Astrocyte (in vitro differentiated cells and primary cell): ENCODE results near the gene ALPI. TPM values are rescaled to one million over a fixed set of nuclear protein-coding genes. Genes with fewer than 3 reads are reported as not detected.

Source experiments
- DNase-seq: peaks from one replicate; pipeline ENCODE4 v3.0.0-alpha.2; 2010; ENCODE audit warnings: low read depth
- FAIRE-seq: peaks from 2 replicates; lab custom pipeline; 2011; peaks lifted over from hg19 to GRCh38; lab: Jason Lieb, UNC
- H2AFZ ChIP-seq: 2 replicates; pipeline ENCODE4 v1.6.0; 2012; ENCODE audit warnings: low read depth, low read length, inconsistent platforms
- H3K27ac ChIP-seq: 2 replicates; pipeline ENCODE4 v1.5.1; 2011; ENCODE audit warnings: low read depth, low read length, inconsistent platforms
- H3K27me3 ChIP-seq: 2 replicates; pipeline ENCODE4 v1.6.0; 2011; ENCODE audit warnings: low read length, inconsistent platforms; ENCODE audit not compliant: insufficient read depth
- H3K36me3 ChIP-seq: 2 replicates; pipeline ENCODE4 v1.5.1; 2011; ENCODE audit warnings: low read length, inconsistent platforms; ENCODE audit not compliant: insufficient read depth
- H3K4me1 ChIP-seq: 2 replicates; pipeline ENCODE4 v1.5.1; 2011; ENCODE audit warnings: low read length, inconsistent platforms; ENCODE audit not compliant: insufficient read depth
- H3K4me2 ChIP-seq: 2 replicates; pipeline ENCODE4 v1.6.0; 2012; ENCODE audit warnings: low read length, inconsistent platforms
- H3K4me3 ChIP-seq: 2 replicates; pipeline ENCODE4 v1.5.1; 2011; ENCODE audit warnings: low read depth, mild to moderate bottlenecking, low read length, inconsistent platforms; ENCODE audit not compliant: insufficient read depth
- H3K79me2 ChIP-seq: 2 replicates; pipeline ENCODE4 v1.6.0; 2012; ENCODE audit warnings: mild to moderate bottlenecking, low read length, inconsistent platforms; ENCODE audit not compliant: insufficient read depth
- H3K9ac ChIP-seq: 2 replicates; pipeline ENCODE4 v1.6.0; 2012; ENCODE audit warnings: mild to moderate bottlenecking, low read length, inconsistent platforms
- H3K9me3 ChIP-seq: 2 replicates; pipeline ENCODE4 v1.5.1; 2012; ENCODE audit warnings: low read depth, mild to moderate bottlenecking, low read length, inconsistent platforms; ENCODE audit not compliant: insufficient read depth
- H4K20me1 ChIP-seq: 2 replicates; pipeline ENCODE4 v1.6.0; 2012; ENCODE audit warnings: low read length, inconsistent platforms; ENCODE audit not compliant: insufficient read depth
- H3K27ac Mint-ChIP-seq: one replicate; pipeline ENCODE4 v1.8.0; 2021; ENCODE audit warnings: mild to moderate bottlenecking, mixed read lengths; ENCODE audit not compliant: unreplicated experiment
- H3K27me3 Mint-ChIP-seq: one replicate; pipeline ENCODE4 v1.8.0; 2021; ENCODE audit warnings: low read depth, mixed read lengths; ENCODE audit not compliant: unreplicated experiment
- H3K36me3 Mint-ChIP-seq: one replicate; pipeline ENCODE4 v1.8.0; 2021; ENCODE audit warnings: low read depth, mixed read lengths; ENCODE audit not compliant: unreplicated experiment
- H3K4me1 Mint-ChIP-seq: one replicate; pipeline ENCODE4 v1.8.0; 2021; ENCODE audit warnings: low read depth, mixed read lengths; ENCODE audit not compliant: unreplicated experiment
- H3K4me3 Mint-ChIP-seq: one replicate; pipeline ENCODE4 v1.8.0; 2021; ENCODE audit warnings: mild to moderate bottlenecking, moderate library complexity, mixed read lengths; ENCODE audit not compliant: unreplicated experiment
- H3K9me3 Mint-ChIP-seq: one replicate; pipeline ENCODE4 v1.8.0; 2021; ENCODE audit warnings: mild to moderate bottlenecking, mixed read lengths; ENCODE audit not compliant: unreplicated experiment
- EZH2 ChIP-seq: IDR thresholded peaks from 2 replicates; pipeline ENCODE4 v1.6.1; 2012; ENCODE audit warnings: mild to moderate bottlenecking, low read length, inconsistent platforms; ENCODE audit not compliant: insufficient read depth
- total RNA-seq: library from RNA; stranded (reverse); gene quantifications from 2 replicates; pipeline ENCODE4 v1.2.1, GENCODE V29; 2021
- TF ChIP-seq, protein P1 (sequence below): IDR thresholded peaks from 2 replicates; pipeline ENCODE4 v1.5.1; 2011; ENCODE audit warnings: low read depth, mild to moderate bottlenecking, inconsistent platforms, low read length, moderate library complexity; ENCODE audit not compliant: insufficient read depth

ALPI gene
- total RNA-seq, 1 donor from 2014 or later, result not detected

DNA sequence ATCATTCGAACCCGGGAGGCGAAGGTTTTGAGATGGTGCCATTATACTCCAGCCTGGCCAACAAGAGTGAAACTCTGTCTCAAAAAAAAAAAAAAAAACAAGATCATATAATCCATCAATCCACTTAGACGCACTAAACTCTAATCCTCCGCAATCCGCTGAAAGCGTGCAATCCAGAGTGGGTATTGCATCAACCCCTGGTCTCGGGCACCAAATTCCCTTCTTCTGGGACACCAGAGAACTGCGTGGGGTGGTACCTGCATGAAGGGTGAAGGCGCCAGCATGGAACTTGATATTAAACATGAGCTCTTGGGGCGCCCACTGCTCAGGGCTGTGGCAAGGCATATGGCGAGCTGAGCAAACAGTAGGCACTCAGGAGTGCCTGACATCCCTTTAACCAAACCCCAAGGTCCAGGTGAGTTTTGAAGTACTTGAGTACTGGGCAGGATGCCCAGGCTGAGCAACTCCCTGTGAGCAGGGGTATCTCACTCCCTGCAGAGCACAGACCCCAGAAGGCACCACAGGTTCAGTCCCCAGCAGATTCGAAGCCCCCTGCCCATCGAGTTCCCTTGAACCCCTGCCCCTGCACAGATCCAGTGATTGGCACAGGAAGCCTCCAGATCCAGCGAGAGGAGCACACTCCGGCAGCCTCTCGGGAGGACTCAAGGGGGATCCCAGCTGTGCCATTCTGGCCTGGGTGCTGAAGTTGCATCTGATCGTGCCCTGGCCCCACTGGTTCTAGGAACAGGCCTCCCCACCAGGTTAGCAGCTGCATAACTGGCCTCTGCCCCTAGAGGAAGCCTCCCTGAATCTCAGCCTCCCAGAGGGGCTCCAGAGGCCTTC, 8.0 kb downstream of the ALPI start:
- Mint-ChIP-seq H3K36me3 (no peaks in the 10 kb centered on the region), H3K27ac (no peak overlapping the region), H3K27me3 (peaks cover 41% of the 10 kb centered on the region), H3K4me3 (no peak overlapping the region), H3K9me3 (peaks cover 14% of the 10 kb centered on the region), H3K4me1 (no peaks in the 10 kb centered on the region)
- H3K4me3 ChIP-seq, result no peak overlapping the region
- no peaks in the 10 kb centered on the region for H3K79me2 ChIP-seq
- no peak overlapping the region for H3K27ac ChIP-seq
- FAIRE-seq, result no peak
- no peak for DNase-seq
- H3K4me2 ChIP-seq, result no peak overlapping the region
- no peaks in the 10 kb centered on the region for H3K9me3 ChIP-seq
- no peak overlapping the region for H2AFZ ChIP-seq
- no peaks in the 10 kb centered on the region for H4K20me1 ChIP-seq
- H3K9ac ChIP-seq, result no peak overlapping the region
- H3K27me3 ChIP-seq, result peaks cover 34% of the 10 kb centered on the region
- H3K36me3 ChIP-seq, result no peaks in the 10 kb centered on the region
- H3K4me1 ChIP-seq, result peaks cover 7% of the 10 kb centered on the region
- TF ChIP-seq EZH2, result no peak
- TF ChIP-seq, protein P1, sequence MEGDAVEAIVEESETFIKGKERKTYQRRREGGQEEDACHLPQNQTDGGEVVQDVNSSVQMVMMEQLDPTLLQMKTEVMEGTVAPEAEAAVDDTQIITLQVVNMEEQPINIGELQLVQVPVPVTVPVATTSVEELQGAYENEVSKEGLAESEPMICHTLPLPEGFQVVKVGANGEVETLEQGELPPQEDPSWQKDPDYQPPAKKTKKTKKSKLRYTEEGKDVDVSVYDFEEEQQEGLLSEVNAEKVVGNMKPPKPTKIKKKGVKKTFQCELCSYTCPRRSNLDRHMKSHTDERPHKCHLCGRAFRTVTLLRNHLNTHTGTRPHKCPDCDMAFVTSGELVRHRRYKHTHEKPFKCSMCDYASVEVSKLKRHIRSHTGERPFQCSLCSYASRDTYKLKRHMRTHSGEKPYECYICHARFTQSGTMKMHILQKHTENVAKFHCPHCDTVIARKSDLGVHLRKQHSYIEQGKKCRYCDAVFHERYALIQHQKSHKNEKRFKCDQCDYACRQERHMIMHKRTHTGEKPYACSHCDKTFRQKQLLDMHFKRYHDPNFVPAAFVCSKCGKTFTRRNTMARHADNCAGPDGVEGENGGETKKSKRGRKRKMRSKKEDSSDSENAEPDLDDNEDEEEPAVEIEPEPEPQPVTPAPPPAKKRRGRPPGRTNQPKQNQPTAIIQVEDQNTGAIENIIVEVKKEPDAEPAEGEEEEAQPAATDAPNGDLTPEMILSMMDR, result no peak

DNA sequence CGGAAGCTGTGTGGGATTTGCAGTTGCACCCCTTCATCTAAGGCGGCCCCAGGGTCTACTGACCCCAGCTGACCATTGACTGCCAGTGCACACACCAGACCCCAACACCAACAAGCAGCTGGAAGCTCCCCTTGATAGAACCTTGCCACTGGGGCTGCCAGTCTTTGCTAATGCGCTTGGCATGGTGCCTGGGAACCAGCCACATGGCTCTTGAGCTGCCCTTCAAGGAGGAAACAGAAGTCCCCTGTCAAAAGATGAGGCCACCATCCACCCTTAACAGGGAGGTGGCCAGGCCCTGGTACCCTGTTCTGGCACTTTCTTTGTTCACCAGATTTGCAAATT, 8.6 kb downstream of the ALPI start:
- FAIRE-seq, result no peak
- Histone ChIP-seq H3K79me2 (no peaks in the 10 kb centered on the region), H3K27ac (no peak overlapping the region), H3K9ac (no peak overlapping the region), H2AFZ (no peak overlapping the region), H3K4me3 (no peak overlapping the region), H3K9me3 (no peaks in the 10 kb centered on the region), H3K27me3 (peaks cover 30% of the 10 kb centered on the region), H3K4me2 (no peak overlapping the region), H3K4me1 (peaks cover 7% of the 10 kb centered on the region), H4K20me1 (no peaks in the 10 kb centered on the region), H3K36me3 (no peaks in the 10 kb centered on the region)
- H3K4me3 Mint-ChIP-seq, result no peak overlapping the region
- peaks cover 14% of the 10 kb centered on the region for H3K9me3 Mint-ChIP-seq
- H3K27me3 Mint-ChIP-seq, result peaks cover 35% of the 10 kb centered on the region
- no peaks in the 10 kb centered on the region for H3K4me1 Mint-ChIP-seq
- DNase-seq, result no peak
- H3K36me3 Mint-ChIP-seq, result no peaks in the 10 kb centered on the region
- H3K27ac Mint-ChIP-seq, result no peak overlapping the region
- no peak for TF ChIP-seq EZH2
- TF ChIP-seq, protein P1, result no peak

DNA sequence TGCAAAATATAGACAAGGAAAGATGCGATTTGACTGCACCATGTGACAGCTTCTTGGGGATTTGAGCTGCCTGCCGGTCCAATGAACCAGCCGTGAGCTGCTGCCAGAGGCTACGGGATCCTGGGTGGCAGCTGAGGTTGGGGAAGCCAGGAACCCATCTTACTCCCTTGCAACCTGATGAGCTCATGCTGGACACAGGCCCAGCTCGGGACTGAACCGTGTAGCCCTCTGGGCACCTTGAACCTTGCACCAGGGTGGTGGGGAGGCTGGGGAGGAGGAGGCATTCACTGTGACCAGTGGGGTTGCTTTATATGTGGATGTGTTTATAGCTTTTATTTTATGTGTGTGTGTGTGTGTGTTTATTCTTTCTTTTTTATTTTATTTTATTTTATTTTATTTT, 9.1 kb downstream of the ALPI start:
- H3K4me3 ChIP-seq, result no peak overlapping the region
- H3K9ac ChIP-seq, result no peak overlapping the region
- no peaks in the 10 kb centered on the region for H4K20me1 ChIP-seq
- no peaks in the 10 kb centered on the region for H3K36me3 Mint-ChIP-seq
- H3K79me2 ChIP-seq, result no peaks in the 10 kb centered on the region
- H3K27me3 ChIP-seq, result peaks cover 31% of the 10 kb centered on the region
- no peak for FAIRE-seq
- H3K27me3 Mint-ChIP-seq, result peaks cover 33% of the 10 kb centered on the region
- H3K4me1 Mint-ChIP-seq, result no peaks in the 10 kb centered on the region
- no peak overlapping the region for H3K4me3 Mint-ChIP-seq
- DNase-seq, result no peak
- no peak overlapping the region for H3K27ac ChIP-seq
- H3K27ac Mint-ChIP-seq, result no peak overlapping the region
- H3K36me3 ChIP-seq, result no peaks in the 10 kb centered on the region
- H2AFZ ChIP-seq, result no peak overlapping the region
- H3K4me1 ChIP-seq, result peaks cover 7% of the 10 kb centered on the region
- TF ChIP-seq EZH2, result no peak
- TF ChIP-seq, protein P1, result no peak
- H3K9me3 ChIP-seq, result no peaks in the 10 kb centered on the region
- H3K4me2 ChIP-seq, result no peak overlapping the region
- peaks cover 14% of the 10 kb centered on the region for H3K9me3 Mint-ChIP-seq
